H1 (cell line): Measurements from ENCODE around the gene PRPF6. TPM values are rescaled to one million over a fixed set of nuclear protein-coding genes. Genes with fewer than 3 reads are reported as not detected.

ENCODE experiments used
- CTCF ChIA-PET: fragments of 300-600 bp; sonication (Branson Sonifier 250); formaldehyde crosslinking; loops from one replicate; lab custom pipeline; 2021; ENCODE audit not compliant: partially characterized antibody; lab: Charles Lee
- POLR2A ChIA-PET: fragments of 300-600 bp; sonication (Branson Sonifier 250); formaldehyde crosslinking; loops from one replicate; lab custom pipeline; 2021; ENCODE audit warnings: inconsistent platforms; ENCODE audit not compliant: partially characterized antibody; lab: Charles Lee
- DNase-seq, 2 experiments: peaks; one replicate each; pipeline versions ENCODE4 v3.0.0 to v3.0.0-alpha.2; 2010 to 2022; ENCODE audit warnings: low spot score in 2 of 2, low read depth in 1 of 2, mixed read lengths in 1 of 2
- FAIRE-seq: peaks from 2 replicates; lab custom pipeline; 2011; peaks lifted over from hg19 to GRCh38; lab: Jason Lieb, UNC
- H2AFZ ChIP-seq: 2 replicates; pipeline ENCODE4 v1.8.1; 2012; ENCODE audit warnings: low read length, inconsistent platforms
- H2AK5ac ChIP-seq: 2 replicates; pipeline ENCODE4 v1.6.1; 2013; ENCODE audit warnings: low read depth, low read length
- H2BK120ac ChIP-seq: replicated peaks from 2 replicates; pipeline ENCODE3; 2013; ENCODE audit warnings: low read depth, low read length, inconsistent platforms
- H2BK12ac ChIP-seq: 2 replicates; pipeline ENCODE4 v1.6.1; 2013; ENCODE audit warnings: low read depth, low read length
- H2BK15ac ChIP-seq: 2 replicates; pipeline ENCODE4 v1.6.1; 2013; ENCODE audit warnings: low read length
- H2BK20ac ChIP-seq: 2 replicates; pipeline ENCODE4 v1.6.1; 2013; ENCODE audit warnings: low read length
- H2BK5ac ChIP-seq: 2 replicates; pipeline ENCODE4 v1.6.1; 2013; ENCODE audit warnings: low read depth, low read length
- H3K14ac ChIP-seq: 2 replicates; pipeline ENCODE4 v1.6.1; 2013; ENCODE audit warnings: inconsistent platforms; ENCODE audit not compliant: insufficient read length
- H3K18ac ChIP-seq: 2 replicates; pipeline ENCODE4 v1.6.1; 2013; ENCODE audit warnings: low read length; ENCODE audit errors: extremely low read depth
- H3K23ac ChIP-seq: 2 replicates; pipeline ENCODE4 v1.6.1; 2013; ENCODE audit warnings: inconsistent platforms; ENCODE audit not compliant: insufficient read length
- H3K23me2 ChIP-seq: 2 replicates; pipeline ENCODE4 v1.6.1; 2013; ENCODE audit warnings: low read depth, low read length
- H3K27ac ChIP-seq: 2 replicates; pipeline ENCODE4 v1.6.1; 2011; ENCODE audit warnings: low read depth, low read length, inconsistent platforms
- H3K27me3 ChIP-seq, 4 experiments: replicated peaks in 1 of 4; 1 replicate in 1 of 4; 2 replicates in 3 of 4; pipeline versions ENCODE4 v1.6.1 to v1.8.1; 2011 to 2013; ENCODE audit warnings: low read length in 3 of 4, mild to moderate bottlenecking in 3 of 4, inconsistent platforms in 2 of 4, mixed read lengths in 2 of 4, moderate library complexity in 1 of 4; ENCODE audit not compliant: control insufficient read depth in 3 of 4, insufficient read depth in 3 of 4; ENCODE audit errors: extremely low read depth in 1 of 4
- H3K36me3 ChIP-seq, 4 experiments: 2 replicates each; pipeline versions ENCODE4 v1.6.1 to v1.8.1; 2011 to 2013; ENCODE audit warnings: mild to moderate bottlenecking in 4 of 4, low read length in 3 of 4, moderate library complexity in 2 of 4, control low read depth in 1 of 4, inconsistent platforms in 1 of 4; ENCODE audit not compliant: insufficient read depth in 4 of 4, control insufficient read depth in 2 of 4
- H3K4ac ChIP-seq: replicated peaks from 2 replicates; pipeline ENCODE3; 2013; ENCODE audit warnings: low read length, low read depth, mixed read lengths, inconsistent platforms; ENCODE audit not compliant: insufficient read length
- H3K4me1 ChIP-seq, 4 experiments: replicated peaks in 1 of 4; 1 replicate in 1 of 4; 2 replicates in 3 of 4; pipeline versions ENCODE4 v1.6.1 to v1.8.1; 2011 to 2013; ENCODE audit warnings: low read length in 3 of 4, inconsistent platforms in 2 of 4, mixed read lengths in 1 of 4; ENCODE audit not compliant: insufficient read depth in 4 of 4, control insufficient read depth in 3 of 4
- H3K4me2 ChIP-seq, 2 experiments: 2 replicates each; pipeline versions ENCODE4 v1.6.1 to v1.8.1; 2011 to 2013; ENCODE audit warnings: low read depth in 2 of 2, low read length in 2 of 2, control low read depth in 1 of 2, inconsistent platforms in 1 of 2, mild to moderate bottlenecking in 1 of 2; ENCODE audit not compliant: insufficient read depth in 1 of 2
- H3K4me3 ChIP-seq, 4 experiments: fragments of 200-600, 300-600 bp in 1 of 4; sonication (generic), shearing (Covaris generic), sonication (Bioruptor Twin) in 1 of 4; 2 replicates each; pipeline versions ENCODE4 v1.5.1 to v1.8.1; 2011 to 2016; ENCODE audit warnings: low read length in 4 of 4, low read depth in 3 of 4, control low read depth in 2 of 4, inconsistent platforms in 2 of 4, mild to moderate bottlenecking in 2 of 4, mixed read lengths in 1 of 4, moderate library complexity in 1 of 4; ENCODE audit not compliant: insufficient read depth in 2 of 4; ENCODE audit errors: extremely low read depth in 1 of 4
- H3K56ac ChIP-seq: replicated peaks from 2 replicates; pipeline ENCODE3; 2013; ENCODE audit warnings: low read depth, mild to moderate bottlenecking, mixed read lengths, low read length, inconsistent platforms; ENCODE audit not compliant: insufficient read length
- H3K79me1 ChIP-seq: 2 replicates; pipeline ENCODE4 v1.6.1; 2013; ENCODE audit warnings: low read depth, low read length, control low read depth
- H3K79me2 ChIP-seq, 2 experiments: 2 replicates each; pipeline versions ENCODE4 v1.6.1 to v1.8.1; 2012 to 2013; ENCODE audit warnings: low read length in 2 of 2, mild to moderate bottlenecking in 2 of 2, inconsistent platforms in 1 of 2; ENCODE audit not compliant: insufficient read depth in 2 of 2, control insufficient read depth in 1 of 2
- H3K9ac ChIP-seq, 4 experiments: replicated peaks in 1 of 4; 1 replicate in 1 of 4; 2 replicates in 3 of 4; pipeline versions ENCODE4 v1.6.1 to v1.8.1; 2011 to 2013; ENCODE audit warnings: low read depth in 3 of 4, low read length in 3 of 4, control low read depth in 2 of 4, mild to moderate bottlenecking in 2 of 4, moderate library complexity in 2 of 4, inconsistent platforms in 1 of 4; ENCODE audit errors: extremely low read depth in 1 of 4
- H3K9me3 ChIP-seq, 2 experiments: 2 replicates each; pipeline versions ENCODE4 v1.6.1 to v1.8.1; 2012 to 2013; ENCODE audit warnings: mild to moderate bottlenecking in 2 of 2, moderate library complexity in 2 of 2, control low read depth in 1 of 2, inconsistent platforms in 1 of 2, low read depth in 1 of 2, low read length in 1 of 2, mixed read lengths in 1 of 2; ENCODE audit not compliant: insufficient read depth in 2 of 2
- H4K20me1 ChIP-seq, 2 experiments: replicated peaks in 1 of 2; 2 replicates each; pipeline versions ENCODE3 to v1.8.1; 2011 to 2013; ENCODE audit warnings: inconsistent platforms in 2 of 2, low read length in 2 of 2, mild to moderate bottlenecking in 1 of 2; ENCODE audit not compliant: insufficient read depth in 2 of 2, control insufficient read depth in 1 of 2
- H4K5ac ChIP-seq: 2 replicates; pipeline ENCODE4 v1.6.1; 2013; ENCODE audit warnings: low read length, low read depth, mixed read lengths, inconsistent platforms; ENCODE audit not compliant: insufficient read length
- H4K8ac ChIP-seq: 2 replicates; pipeline ENCODE4 v1.8.0; 2013; ENCODE audit warnings: mild to moderate bottlenecking, moderate library complexity, low read length, inconsistent platforms; ENCODE audit not compliant: insufficient read depth; ENCODE audit errors: extremely low read depth
- H4K91ac ChIP-seq: replicated peaks from 2 replicates; pipeline ENCODE3; 2013; ENCODE audit warnings: low read length, mixed read lengths, inconsistent platforms; ENCODE audit not compliant: insufficient read length
- CEBPB ChIP-seq: IDR thresholded peaks from 2 replicates; pipeline ENCODE4 v1.6.1; 2012; ENCODE audit warnings: low read depth, low read length
- CHD2 ChIP-seq: IDR thresholded peaks from 2 replicates; pipeline ENCODE4 v1.6.1; 2012; ENCODE audit warnings: low read length, improper control_type of control experiment
- EP300 ChIP-seq, 2 experiments: IDR thresholded peaks; 1 replicate in 1 of 2; 2 replicates in 1 of 2; pipeline ENCODE4 v1.6.1; 2011 to 2012; ENCODE audit warnings: low read depth in 2 of 2, low read length in 2 of 2, mild to moderate bottlenecking in 2 of 2, borderline replicate concordance in 1 of 2, inconsistent platforms in 1 of 2, moderate library complexity in 1 of 2
- KDM5A ChIP-seq: fragments of 200-600 bp; IDR thresholded peaks from 2 replicates; pipeline ENCODE4 v1.7.1; 2012; ENCODE audit warnings: mild to moderate bottlenecking, low read length, inconsistent platforms, mixed read lengths
- MAFK ChIP-seq: IDR thresholded peaks from 2 replicates; pipeline ENCODE4 v1.6.1; 2012; ENCODE audit warnings: low read depth, mild to moderate bottlenecking, improper control_type of control experiment, low read length
- NRF1 ChIP-seq: IDR thresholded peaks from 2 replicates; pipeline ENCODE4 v1.6.1; 2011; ENCODE audit warnings: mild to moderate bottlenecking, low read depth, low read length, improper control_type of control experiment
- SAP30 ChIP-seq: fragments of 300-600 bp; sonication (generic); IDR thresholded peaks from 2 replicates; pipeline ENCODE4 v1.7.1; 2012; ENCODE audit warnings: low read length, moderate library complexity, mild to moderate bottlenecking, inconsistent platforms; ENCODE audit not compliant: insufficient read depth, insufficient replicate concordance
- SIRT6 ChIP-seq: IDR thresholded peaks from one replicate; pipeline ENCODE4 v1.7.1; 2012; ENCODE audit warnings: low read length, inconsistent platforms
- SIX5 ChIP-seq: IDR thresholded peaks from 2 replicates; pipeline ENCODE4 v1.6.1; 2011; ENCODE audit warnings: mild to moderate bottlenecking, low read depth, low read length
- SP4 ChIP-seq: IDR thresholded peaks from 2 replicates; pipeline ENCODE4 v1.6.1; 2012; ENCODE audit warnings: low read length, inconsistent platforms
- SRF ChIP-seq: IDR thresholded peaks from 2 replicates; pipeline ENCODE4 v1.6.1; 2011; ENCODE audit warnings: mild to moderate bottlenecking, low read depth, low read length, moderate library complexity
- TAF1 ChIP-seq: IDR thresholded peaks from 2 replicates; pipeline ENCODE4 v1.6.1; 2011; ENCODE audit warnings: mild to moderate bottlenecking, low read depth, low read length
- TCF12 ChIP-seq: IDR thresholded peaks from 2 replicates; pipeline ENCODE4 v1.6.1; 2011; ENCODE audit warnings: low read depth, mild to moderate bottlenecking, low read length
- YY1 ChIP-seq: IDR thresholded peaks from 2 replicates; pipeline ENCODE4 v1.6.1; 2011; ENCODE audit warnings: low read depth, mild to moderate bottlenecking, low read length
- WGBS, 2 experiments: shearing (Covaris generic) in 1 of 2; methylation state at CpG; one replicate each; pipeline versions ENCODE4 v1.1.6 to v1.1.7; 2013 to 2015; ENCODE audit warnings: low lambda C conversion rate in 2 of 2, mixed read lengths in 2 of 2, inconsistent platforms in 1 of 2, low coverage in 1 of 2, missing lambda C conversion rate in 1 of 2; ENCODE audit not compliant: insufficient replicate concordance in 2 of 2, insufficient coverage in 1 of 2, insufficient read length in 1 of 2; ENCODE audit errors: extremely low coverage in 1 of 2, missing lambda C conversion rate in 1 of 2; 5-methylcytosine and 5-hydroxymethylcytosine counted together
- polyA plus RNA-seq, 7 experiments: library from polyadenylated mRNA; depleted of rRNA in 3 of 7; stranded (reverse) in 5 of 7; unstranded in 2 of 7; fragments of >200 nt in 5 of 7; fragments of 200-250 nt in 2 of 7; gene quantifications; 1 replicate in 5 of 7; 2 replicates in 1 of 7; 4 replicates in 1 of 7; pipeline versions ENCODE4 v1.2.1 to v1.2.3, GENCODE V29; 2011 to 2013; ENCODE audit warnings: missing spikeins in 2 of 7, mixed read lengths in 2 of 7
- total RNA-seq: library from RNA; stranded (reverse); fragmentation: NEBNext Ultra II Directional; extraction: Animal tissue kit (Norgen Biotek cat#: 25700); gene quantifications from 2 replicates; pipeline ENCODE4 v1.2.1, GENCODE V29; 2021
- TF ChIP-seq, protein P1 (sequence below): IDR thresholded peaks from 2 replicates; pipeline ENCODE4 v1.6.1; 2012; ENCODE audit warnings: inconsistent platforms

PRPF6 gene
- total and polyA plus RNA-seq, 2 of the 8 experiments (the other 6 are each of a cell fraction or from before 2014, with no cell fraction given): 27.9 to 76.9 TPM

- Histone ChIP-seq H3K23ac (no peak overlapping the region), H3K4me3 (no peak overlapping the region), H3K9ac (no peak overlapping the region), H3K27ac (no peak overlapping the region), H2BK15ac (no peak overlapping the region), H3K79me2 (no peaks in the 10 kb centered on the region), H3K23me2 (0 out of 2 replicates have a peak, but pooled peaks cover 4% of the 10 kb centered on the region), H2AK5ac (no peak overlapping the region), H2BK120ac (no peak overlapping the region), H3K9me3 (no peaks in the 10 kb centered on the region), H3K4me1 (no peaks in the 10 kb centered on the region), H2BK12ac (no peak overlapping the region), H3K14ac (no peak overlapping the region), H3K56ac (no peak overlapping the region), H4K8ac (no peak overlapping the region; the same call in 1 of the 2 replicates), H2BK20ac (no peak overlapping the region), H4K91ac (no peak overlapping the region), H3K27me3 (no peaks in the 10 kb centered on the region), H3K4me2 (no peak overlapping the region), H2BK5ac (no peak overlapping the region), H3K79me1 (peaks cover 10% of the 10 kb centered on the region), H3K4ac (no peak overlapping the region), H4K5ac (no peak overlapping the region), H2AFZ (no peak overlapping the region), H4K20me1 (peaks cover 3 to 21% of the 10 kb centered on the region in 2 experiments), H3K18ac (no peak overlapping the region), H3K36me3 (peaks cover 22 to 52% (median 48%) of the 10 kb centered on the region in 4 experiments)
- WGBS, 2 experiments: 96% methylated on average over 17 of the region's 17 CpGs; no CpG with 5 or more reads in 1 of the 2 experiments
- FAIRE-seq (no peak), DNase-seq (no peak)
- ChIA-PET CTCF (no interaction called here), POLR2A (interaction anchor here (1.5 kb wide), 1 partner anchor 10 kb away, joined by 5 read pairs; no protein-coding TSS in a partner anchor)
- TF ChIP-seq KDM5A (no peak), EP300 (IDR thresholded peaks at IDR 0.05; ENCODE audit: borderline replicate concordance in 1 of 2, low read depth in 2 of 2, low read length in 2 of 2) (no peak), TCF12 (no peak), SP4 (no peak), YY1 (no peak), CHD2 (no peak), MAFK (no peak), CEBPB (no peak), TAF1 (no peak), SRF (no peak), SIRT6 (no peak), SAP30 (no peak), NRF1 (no peak), SIX5 (no peak)
- TF ChIP-seq, protein P1, sequence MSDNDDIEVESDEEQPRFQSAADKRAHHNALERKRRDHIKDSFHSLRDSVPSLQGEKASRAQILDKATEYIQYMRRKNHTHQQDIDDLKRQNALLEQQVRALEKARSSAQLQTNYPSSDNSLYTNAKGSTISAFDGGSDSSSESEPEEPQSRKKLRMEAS: no peak
Measured at GRCh38 chr20:64022671-64023360, 41.9 kb downstream of the PRPF6 start.
